GM19043 (cell line): ENCODE measurements around the gene CKAP5.
A peak's percentile ranks its signal among the peaks of the same experiment; 100 is the strongest.
"Not testable (repeated sequence)": the region's sequence is repeated elsewhere in the genome, so short reads cannot be mapped to it uniquely, and the experiment has no call there.

Experiments
- ATAC-seq: cut with Tn5 transposase; IDR thresholded peaks from one replicate; pipeline ENCODE4 v1.9.1; 2021; ENCODE audit warnings: low read depth; ENCODE audit not compliant: unreplicated experiment

The CKAP5 gene

DNA sequence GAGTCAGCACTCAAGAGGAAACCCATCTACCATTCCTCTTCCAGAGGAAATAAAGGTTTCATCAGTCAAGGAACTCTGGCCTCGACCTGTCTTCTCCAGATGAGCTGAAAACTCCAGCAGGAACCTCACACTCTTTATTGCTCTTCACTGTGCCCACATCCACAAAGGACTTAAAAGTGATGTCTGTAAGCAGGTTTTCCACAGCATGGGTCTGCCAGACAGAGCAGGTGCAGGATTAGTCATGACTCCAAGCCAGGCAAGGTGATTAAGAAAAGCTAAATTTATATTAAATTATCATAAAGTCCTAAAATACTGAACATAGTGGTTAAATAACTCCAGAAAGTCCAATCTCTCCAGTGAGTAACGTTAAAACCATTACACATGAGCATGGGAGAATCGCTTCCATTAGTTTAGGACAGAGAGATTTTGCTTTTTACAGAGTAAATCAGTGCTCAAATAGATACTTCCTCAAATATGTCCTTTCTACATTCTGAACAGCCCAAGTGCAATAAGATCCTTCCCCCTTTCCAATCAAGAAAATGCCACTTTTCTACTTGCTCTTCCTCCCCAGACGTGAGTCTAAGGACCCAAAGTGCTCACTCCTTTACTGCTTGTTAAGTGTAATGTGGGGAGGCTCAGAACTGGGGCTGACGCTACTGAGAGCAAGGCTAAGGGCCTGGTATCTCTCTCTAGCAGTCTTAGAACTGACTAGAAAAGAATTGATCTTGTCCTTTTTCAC lies 10.7 kb upstream of the CKAP5 start:
- no peak for ATAC-seq

DNA sequence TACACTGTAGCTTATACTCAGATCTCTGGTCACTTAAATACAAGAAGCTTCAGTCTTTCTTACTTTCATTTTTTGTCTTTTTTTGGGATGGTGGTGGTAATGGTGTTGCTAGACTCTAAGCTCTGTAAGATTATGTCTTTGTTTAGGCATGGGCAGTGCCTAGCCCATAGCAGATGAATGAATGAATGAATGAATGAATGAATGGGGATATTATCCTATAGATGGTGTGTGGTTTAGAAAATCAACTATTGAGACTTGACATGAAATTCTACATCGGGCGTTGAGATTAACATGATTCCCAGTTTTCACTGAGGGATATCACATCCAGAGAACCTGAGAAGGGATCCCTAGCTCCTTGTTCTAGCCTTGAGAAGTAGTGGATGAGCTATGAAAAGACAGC lies 9.8 kb upstream of the CKAP5 start:
- no peak for ATAC-seq

DNA sequence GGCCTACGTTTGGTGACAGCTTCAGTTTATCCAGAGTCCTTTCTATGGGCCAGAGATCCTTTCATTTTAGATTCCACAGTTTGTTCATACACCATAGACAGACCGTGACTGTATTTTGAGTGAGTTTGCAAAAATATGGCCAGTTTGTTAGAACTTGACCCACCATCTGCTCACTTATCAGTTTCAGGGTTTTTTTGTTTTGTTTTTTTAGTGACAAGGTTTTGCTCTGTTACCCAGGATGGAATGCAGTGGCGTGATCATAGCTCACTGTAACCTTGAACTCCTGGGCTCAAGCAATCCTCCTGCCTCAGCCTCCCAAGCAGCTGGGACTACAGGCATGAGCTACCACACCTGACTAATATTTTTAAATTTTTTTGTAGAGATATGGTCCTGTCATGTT lies 9.1 kb upstream of the CKAP5 start:
- no peak for ATAC-seq

DNA sequence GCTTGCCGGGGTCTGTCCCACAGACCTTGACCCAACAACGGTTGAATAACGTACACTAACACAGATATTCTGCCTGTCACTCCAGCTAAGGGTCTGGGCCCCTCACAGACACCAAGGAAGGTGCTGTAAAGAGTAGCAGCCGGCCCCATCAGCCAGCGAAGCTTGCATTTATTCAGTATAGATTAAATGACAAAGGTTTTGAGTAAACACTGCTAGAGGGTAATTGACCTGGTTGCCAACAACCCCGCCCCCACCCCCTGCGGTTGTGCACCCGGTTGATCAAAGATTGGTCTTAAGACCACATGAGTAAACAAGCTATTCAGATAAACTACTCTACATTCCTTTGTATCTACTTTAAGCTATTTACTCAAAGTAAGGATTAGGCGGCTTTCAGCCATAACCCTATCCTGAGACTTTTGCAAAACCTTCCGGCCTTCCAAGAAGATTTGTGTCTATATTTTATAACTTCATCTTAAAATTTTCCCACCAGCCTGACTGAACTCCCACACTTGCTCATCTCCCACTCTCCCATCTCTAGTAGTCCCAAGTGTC lies 4.8 kb upstream of the CKAP5 start:
- no peak for ATAC-seq

DNA sequence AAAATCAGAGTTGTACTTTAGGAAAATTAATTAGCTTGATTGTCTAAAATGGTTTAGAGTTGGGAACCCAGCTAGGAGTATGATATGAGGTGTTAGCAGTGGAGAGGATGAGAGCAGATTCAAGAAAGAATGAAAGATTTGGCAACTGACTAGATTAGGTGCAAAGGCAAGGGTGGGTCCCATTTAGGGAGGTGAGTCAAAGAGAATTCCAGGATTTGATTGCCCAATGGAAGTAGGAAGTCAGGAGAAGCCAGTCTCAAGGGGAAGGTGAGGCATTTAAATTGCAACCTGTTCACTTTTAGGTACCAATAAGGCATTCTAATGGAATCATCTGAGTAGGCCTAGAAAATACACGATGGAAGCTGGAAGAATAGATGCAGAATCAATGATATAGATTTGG lies 3.6 kb upstream of the CKAP5 start:
- ATAC-seq, result no peak

DNA sequence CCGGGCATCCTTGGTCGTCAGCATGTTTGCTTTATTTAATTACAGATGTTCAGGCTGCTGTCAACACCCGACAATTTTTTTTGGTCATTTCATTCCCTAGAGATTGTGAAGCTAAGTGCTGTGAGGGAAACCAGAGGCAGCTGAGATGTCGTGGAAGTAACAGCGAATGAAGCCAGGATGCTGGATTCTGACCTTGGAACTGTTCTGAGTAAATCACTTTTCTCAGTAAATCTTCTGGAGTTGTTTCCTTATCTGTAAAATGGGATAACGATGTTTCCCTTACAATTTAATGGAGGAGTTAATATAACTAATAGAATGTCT lies 390 bp upstream of the CKAP5 start:
- peak; percentile 7 for ATAC-seq

DNA sequence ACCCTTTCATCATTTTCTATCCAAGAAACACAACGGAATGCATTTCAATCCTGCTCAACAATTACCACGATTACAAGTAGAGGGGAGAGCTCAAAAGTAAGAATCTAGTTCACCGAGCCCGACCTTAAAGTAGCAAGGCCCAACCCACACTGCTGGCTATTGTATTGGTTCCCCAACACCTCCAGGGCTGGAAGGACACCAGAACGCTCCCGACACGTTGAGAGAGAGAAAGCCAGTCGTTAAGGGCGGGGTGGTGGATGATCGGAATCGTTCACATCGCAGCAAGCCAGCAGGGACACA lies 690 bp downstream of the CKAP5 start:
- no peak for ATAC-seq

DNA sequence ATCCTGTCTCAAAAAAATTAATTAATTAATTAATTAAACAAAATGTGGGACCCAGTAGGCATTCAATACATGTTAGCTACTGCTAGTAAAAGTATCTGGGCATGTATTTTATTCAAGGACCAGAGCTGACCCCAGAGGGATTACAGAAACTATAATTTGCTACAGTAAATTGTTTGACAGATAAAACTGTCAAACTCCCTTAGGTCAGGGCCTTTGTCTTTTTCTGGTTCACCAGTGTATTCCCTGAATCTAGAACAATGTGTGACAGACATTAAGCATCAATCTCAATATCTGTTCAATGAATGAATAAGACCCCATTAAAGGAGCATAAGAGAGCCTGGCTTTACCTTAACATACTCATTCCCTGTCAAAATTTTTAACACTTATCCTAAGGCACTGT lies 6.0 kb downstream of the CKAP5 start:
- no peak for ATAC-seq

DNA sequence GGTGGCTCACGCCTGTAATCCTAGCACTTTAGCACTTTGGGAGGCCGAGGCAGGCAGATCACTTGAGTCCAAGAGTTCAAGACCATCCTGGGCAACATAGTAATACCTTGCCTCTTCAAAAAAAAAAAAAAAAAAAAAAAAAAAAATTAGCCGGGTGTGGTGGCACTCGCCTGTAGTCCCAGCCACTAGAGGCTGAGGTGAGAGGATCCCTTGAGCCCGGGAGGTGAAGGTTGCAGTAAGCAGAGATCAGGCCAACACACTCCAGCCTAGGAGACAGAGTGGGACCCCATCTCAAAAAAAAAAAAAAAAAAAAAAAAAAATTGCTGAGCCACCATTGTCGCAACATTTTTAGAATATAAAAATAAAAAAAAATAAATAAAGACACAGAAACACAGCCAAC lies 7.6 kb downstream of the CKAP5 start:
- ATAC-seq, result no peak

DNA sequence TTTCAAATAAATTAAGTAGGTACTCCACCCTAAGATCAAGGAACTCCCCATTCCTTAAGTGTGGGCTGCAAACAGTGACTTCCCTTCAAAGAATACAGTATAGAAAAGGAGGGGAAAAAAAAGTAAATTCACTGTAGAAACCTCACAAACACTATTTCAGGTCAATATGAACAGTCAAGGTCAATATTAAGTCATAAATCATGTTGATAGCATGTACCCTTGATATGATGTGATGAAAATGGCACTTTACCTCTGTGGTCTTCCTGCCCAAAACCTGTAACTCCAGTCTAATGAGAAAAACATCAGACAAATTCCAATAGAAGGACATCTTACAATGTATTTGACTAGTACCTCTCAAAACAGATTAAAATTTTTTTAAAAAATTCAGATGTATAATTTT lies 8.2 kb downstream of the CKAP5 start:
- no peak for ATAC-seq

DNA sequence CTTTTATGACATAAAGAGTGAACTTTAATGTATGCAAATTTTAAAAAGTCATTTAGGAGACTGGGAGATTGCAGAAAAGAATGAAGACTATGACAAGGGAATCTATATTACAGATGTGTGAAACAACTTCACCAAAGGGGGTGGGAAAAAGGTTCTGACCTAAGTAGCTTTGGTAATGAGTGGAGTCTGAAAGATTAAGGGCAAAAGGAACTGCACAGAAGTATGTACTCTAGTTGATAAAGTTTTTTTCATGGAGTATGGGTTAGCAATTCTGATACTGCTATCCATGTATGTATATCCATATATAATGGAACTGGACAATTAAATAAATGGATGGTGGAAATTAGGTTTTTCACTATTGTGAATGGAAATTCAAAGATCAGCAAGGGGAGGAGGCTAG lies 9.2 kb downstream of the CKAP5 start:
- ATAC-seq, result no peak

DNA sequence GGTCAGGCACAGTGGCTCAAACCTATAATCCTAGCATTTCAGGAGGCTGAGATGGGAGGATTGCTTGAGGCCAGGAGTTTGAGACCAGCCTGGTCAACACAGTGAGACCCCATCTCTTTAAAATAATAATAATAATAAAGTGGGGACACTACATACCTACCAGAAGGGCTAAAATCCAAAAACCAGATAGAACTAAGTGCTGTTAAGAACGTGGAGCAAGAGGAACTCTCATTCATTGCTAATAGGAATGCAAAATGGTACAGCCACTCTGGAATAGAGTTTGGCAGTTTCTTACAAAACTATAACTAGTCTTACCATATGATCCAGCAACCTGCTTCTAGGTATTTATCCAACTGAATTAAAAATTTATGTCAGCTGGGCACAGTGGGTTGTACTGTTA lies 9.6 kb downstream of the CKAP5 start:
- no peak for ATAC-seq

DNA sequence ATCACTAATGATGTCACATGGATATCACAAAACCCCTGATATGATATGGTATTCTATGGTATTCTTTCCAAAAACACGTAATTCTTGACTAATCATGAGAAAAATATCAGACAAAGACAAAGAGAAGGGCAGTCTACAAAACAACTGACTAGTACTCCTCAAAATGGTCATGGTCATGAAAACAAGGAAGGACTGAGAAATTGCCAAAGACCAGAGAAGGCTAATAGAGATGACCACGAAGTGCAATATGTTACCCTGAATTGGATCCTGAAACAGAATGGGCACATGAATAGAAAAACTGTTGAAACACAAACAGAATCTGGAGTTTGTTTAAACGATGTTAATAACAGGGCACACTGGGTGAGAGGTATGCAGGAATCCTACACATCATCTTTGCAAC lies 10.2 kb downstream of the CKAP5 start:
- no peak for ATAC-seq

DNA sequence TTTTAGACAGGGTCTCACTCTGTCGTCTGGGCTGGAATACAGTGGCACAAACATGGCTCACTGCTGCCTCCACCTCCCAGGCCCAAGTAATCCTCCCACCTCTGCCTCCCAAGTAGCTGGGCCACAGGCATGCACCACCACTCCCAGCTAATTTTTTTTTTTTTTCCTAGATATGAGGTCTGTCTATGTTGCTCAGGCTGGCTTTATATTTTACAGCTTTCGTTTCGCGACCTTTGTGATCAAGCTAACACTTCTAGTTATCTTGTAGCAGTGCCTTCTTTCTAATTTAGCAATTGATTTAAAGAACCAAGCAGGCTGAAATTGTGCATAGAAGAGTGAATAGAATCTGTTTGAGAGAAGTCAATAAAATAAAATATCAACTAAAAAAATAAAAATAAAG lies 11.3 kb downstream of the CKAP5 start:
- no peak for ATAC-seq

DNA sequence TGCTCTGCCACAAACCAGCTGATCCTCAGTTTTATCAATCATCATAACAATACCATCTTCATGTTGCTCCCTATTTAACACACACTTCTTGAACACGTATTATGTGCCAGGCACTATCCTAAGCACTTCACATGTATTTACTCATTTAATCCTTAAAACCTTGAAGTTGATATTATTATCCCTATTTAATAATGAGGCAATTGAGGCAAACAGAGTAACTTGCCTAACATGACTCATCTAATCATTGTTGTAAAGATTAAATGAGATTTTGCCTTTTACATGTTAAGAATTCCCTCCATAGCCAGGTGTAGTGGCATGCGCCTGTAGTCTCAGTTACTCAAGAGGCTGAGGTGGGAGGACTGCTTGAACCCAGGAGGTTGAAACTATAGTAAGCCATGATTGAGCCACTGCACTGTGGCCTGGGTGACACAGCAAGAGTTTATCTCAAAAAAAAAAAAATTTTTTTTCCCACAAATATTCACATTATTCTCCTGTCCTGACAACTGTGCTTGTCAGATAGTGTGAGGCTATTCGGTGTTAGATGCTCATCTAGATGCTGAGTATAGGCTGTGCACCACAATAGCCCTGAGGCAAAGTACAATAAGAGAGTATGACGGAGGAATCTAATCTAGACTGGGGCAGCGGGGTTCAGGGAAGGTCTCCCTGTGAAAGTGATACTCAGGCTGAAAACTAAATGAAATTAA lies 13.4 kb downstream of the CKAP5 start:
- ATAC-seq, result no peak

DNA sequence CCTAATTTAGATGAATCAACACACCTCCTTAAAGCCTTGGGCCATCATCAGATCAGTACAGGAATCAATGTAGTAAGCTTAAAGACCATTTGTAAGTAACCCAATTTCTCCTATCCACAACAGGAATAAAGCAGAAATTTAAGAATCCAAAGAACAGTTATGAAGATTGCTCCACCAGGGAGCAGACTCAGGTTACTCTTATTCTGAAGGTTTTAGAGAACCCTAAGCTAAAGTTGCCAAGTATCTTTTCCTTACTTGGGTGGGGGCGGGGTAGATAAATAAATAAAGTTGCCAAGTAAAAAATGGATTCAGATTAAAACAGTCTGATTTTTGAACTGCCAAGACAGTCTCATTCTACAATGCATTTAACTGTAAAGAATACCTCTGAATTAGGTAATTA lies 18.1 kb downstream of the CKAP5 start:
- no peak for ATAC-seq

DNA sequence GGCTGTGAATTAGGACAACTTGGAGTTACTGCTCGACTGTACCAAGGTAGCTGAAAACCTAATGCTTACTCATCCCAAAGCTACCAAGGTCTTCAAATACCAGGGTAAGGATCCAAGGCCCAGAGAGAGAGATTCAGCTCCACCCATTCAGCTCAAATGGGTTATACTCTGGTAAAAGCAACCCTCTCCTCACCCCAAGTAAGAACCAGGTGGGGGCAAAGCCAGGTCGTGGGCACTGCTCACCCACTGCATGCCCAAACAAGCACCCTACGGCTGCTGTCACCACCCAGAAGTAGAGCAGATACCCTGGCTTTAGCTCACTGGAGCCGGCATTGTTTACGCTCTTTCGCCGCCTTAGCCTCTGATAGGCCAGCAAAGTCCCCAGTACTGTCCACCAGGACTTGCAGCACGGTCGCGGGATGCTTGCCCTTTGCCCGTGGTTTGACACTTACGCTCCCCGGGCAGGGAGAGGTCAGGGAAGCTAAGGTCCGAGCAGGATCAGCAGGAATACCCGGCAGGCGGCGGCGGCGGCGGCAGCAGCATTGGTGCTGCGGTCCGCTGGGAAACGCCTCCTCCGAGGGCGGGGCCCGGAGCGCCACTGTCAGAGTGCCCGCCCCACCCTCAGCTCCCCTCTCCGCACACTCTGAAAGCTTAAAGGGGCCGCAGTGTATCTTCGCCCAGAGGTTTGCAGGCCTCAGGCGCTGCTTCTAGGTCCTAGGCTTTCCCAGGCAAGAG lies 19.6 kb downstream of the CKAP5 start:
- ATAC-seq, result peak; percentile 99

DNA sequence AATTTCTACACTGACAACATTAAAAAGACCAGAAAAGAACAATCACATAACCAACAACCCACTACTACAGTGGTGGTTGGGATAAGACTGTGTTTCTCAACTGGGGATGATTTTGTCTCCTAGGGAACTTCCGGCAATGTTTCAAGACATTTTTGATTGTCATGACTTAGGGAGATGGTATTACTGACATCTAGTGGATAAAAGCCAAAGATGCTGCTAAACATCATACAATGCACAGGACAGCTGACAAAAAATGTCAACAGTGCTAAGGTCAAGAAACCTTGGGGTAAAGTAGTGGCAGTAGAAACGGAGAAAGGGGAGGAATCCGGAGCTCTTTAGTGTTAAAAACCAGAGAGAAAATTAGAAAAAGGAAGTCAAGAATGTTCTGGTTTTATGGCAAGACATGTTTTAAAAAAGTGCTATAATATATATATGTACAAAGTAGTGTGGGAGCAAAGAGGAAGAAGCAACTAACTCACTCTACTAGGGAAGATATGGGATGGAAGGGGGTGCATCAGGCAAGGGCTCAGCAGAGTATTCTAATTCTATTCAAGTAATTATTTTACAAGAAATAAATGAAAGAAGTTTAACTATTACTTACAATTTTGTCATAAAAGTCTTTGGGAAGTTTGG lies 37.2 kb downstream of the CKAP5 start:
- ATAC-seq, result no peak

DNA sequence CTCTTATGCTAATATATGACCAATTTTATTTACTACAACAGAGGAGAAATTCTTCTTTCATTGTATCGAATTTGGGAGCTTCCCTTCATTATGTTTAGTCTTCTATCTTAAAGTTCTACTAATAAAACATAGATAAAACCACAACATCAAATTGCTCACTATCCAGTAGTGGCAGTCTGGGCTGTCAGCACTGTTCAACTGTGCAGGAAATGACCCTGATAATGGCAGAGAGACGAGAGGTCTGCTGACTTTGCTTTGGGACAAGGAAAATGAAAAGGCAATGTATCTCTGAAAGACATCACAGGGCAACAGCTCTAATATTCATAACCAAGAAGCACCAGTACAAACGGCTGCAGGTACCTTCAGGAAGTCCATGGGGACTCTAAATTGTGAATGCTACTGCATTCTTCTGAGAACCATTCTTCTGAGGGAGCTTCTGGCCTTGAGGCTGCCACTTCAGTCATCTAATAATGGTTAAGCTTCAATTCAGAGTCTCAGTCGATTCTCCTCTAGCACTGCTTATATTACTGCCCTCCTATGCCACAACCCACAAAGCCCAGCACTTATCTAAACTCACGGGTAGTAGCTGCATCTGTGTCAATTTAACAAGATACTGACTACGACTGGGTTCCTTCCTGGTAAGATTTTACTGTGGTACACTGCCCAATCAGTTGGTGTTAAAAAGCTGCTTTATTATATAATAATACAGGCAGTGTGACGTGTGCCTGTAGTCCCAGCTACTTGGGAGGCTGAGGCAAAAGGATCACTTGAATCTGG lies 44.2 kb downstream of the CKAP5 start:
- ATAC-seq, result no peak

DNA sequence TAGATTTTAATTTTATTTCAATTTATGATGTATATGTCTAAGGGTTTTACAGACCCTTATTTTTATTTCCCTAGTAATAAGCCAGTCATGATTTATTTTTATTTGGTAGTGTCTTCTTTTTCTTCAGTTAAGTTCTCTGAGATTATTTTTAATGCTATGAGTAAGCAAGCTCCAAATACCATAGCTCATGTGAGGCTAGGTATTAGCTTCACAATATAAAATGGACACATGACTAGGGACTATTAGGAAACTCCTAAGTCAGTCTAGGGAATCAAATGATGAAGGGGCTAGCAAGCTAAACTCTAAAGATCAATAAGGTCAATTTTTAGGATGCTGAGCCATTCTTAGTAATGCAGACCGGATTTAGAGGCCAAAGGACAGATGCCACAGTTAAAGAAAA lies 45.9 kb downstream of the CKAP5 start:
- ATAC-seq, result no peak

DNA sequence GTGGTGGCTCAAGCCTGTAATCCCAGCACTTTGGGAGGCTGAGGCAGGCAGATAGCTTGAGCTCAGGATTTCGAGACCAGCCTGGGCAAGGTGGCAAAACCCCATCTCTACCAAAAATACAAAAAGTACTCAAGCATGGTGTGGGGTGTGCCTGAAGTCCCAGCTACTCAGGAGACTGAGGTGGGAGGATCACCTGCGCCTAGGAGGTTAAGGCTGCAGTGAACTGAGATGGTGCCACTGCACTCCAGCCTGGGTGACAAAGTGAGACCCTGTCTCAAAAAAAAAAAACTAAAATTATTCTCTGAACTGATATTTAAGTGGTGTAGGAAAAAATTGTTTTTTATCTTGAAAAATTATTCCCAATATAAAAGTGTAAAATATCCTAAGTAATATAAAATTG lies 46.4 kb downstream of the CKAP5 start:
- not testable (repeated sequence) for ATAC-seq
